K562 (cell line): ENCODE data around the gene SPTLC1. TPM values are rescaled to one million over a fixed set of nuclear protein-coding genes. Genes with fewer than 3 reads are reported as not detected.

Experiments used
- ATAC-seq: fragments of 200-7000 bp; cut with Tn5 transposase; 3 replicates; pipeline ENCODE4 v1.9.1; 2020; ENCODE audit warnings: moderate library complexity
- BruUV-seq: library from RNA; stranded (reverse); fragments of 400-500 nt; replicated peaks from 2 replicates; lab custom pipeline; 2021; lab: Mats Ljungman, UMichigan
- CTCF ChIA-PET: fragments of 300-600 bp; formaldehyde crosslinking; extraction: SDS; loops from one replicate; lab custom pipeline; 2021; ENCODE audit warnings: low intra/inter-chr PET ratio; lab: Yijun Ruan, JAX
- POLR2A ChIA-PET: fragments of 300-600, 350-650 bp; sonication (Branson Sonifier 250); formaldehyde crosslinking; extraction: SDS; loops from one replicate; lab custom pipeline; 2021; ENCODE audit warnings: antibody characterized with exemption, inconsistent platforms; lab: Yijun Ruan, JAX
- DNase-seq, 4 experiments: peaks; one replicate each; pipeline versions ENCODE4 v3.0.0 to v3.0.0-alpha.2; 2011 to 2018; ENCODE audit warnings: low spot score in 3 of 4, mixed read lengths in 3 of 4; ENCODE audit errors: extremely low read depth in 1 of 4
- FAIRE-seq: peaks from 2 replicates; lab custom pipeline; 2011; peaks lifted over from hg19 to GRCh38; lab: Jason Lieb, UNC
- H2AFZ ChIP-seq: 2 replicates; pipeline ENCODE4 v1.6.0; 2011; ENCODE audit warnings: low read depth, low read length, control low read depth, inconsistent platforms
- H3K27ac ChIP-seq: fragments of 200-600 bp; 3 replicates; pipeline ENCODE4 v1.8.0; 2011; ENCODE audit warnings: low read depth, mild to moderate bottlenecking, control low read depth, inconsistent platforms, low read length, moderate library complexity, mixed read lengths; ENCODE audit errors: extremely low read depth
- H3K27me3 ChIP-seq, 2 experiments: fragments of 300-600 bp in 1 of 2; 2 replicates in 1 of 2; 3 replicates in 1 of 2; pipeline versions ENCODE4 v1.6.0 to v1.8.0; 2011; ENCODE audit warnings: inconsistent platforms in 2 of 2, low read length in 2 of 2, mild to moderate bottlenecking in 1 of 2, mixed read lengths in 1 of 2, moderate library complexity in 1 of 2; ENCODE audit not compliant: control insufficient read depth in 2 of 2, insufficient read depth in 2 of 2
- H3K36me3 ChIP-seq: fragments of 300-600 bp; 3 replicates; pipeline ENCODE4 v1.8.0; 2011; ENCODE audit warnings: mild to moderate bottlenecking, low read length, inconsistent platforms; ENCODE audit not compliant: control insufficient read depth, insufficient read depth
- H3K4me1 ChIP-seq, 2 experiments: fragments of 200-600 bp in 1 of 2; replicated peaks in 1 of 2; 2 replicates in 1 of 2; 3 replicates in 1 of 2; pipeline versions ENCODE4 v1.5.1 to v1.8.0; 2011; ENCODE audit warnings: inconsistent platforms in 2 of 2, low read length in 2 of 2, mild to moderate bottlenecking in 1 of 2, mixed read lengths in 1 of 2, moderate library complexity in 1 of 2; ENCODE audit not compliant: control insufficient read depth in 2 of 2, insufficient read depth in 2 of 2
- H3K4me2 ChIP-seq: 2 replicates; pipeline ENCODE4 v1.6.1; 2011; ENCODE audit warnings: low read length, control low read depth, inconsistent platforms, mixed read lengths; ENCODE audit not compliant: insufficient read depth
- H3K4me3 ChIP-seq: fragments of 200-600 bp; sonication (generic), shearing (Covaris generic); 2 replicates; pipeline ENCODE4 v1.5.1; 2016; ENCODE audit warnings: control low read depth, inconsistent platforms
- H3K79me2 ChIP-seq: fragments of 200-600 bp; 3 replicates; pipeline ENCODE4 v1.8.0; 2011; ENCODE audit warnings: low read length, inconsistent platforms; ENCODE audit not compliant: control insufficient read depth, insufficient read depth
- H3K9ac ChIP-seq, 2 experiments: 2 replicates each; pipeline versions ENCODE4 v1.6.0 to v1.6.1; 2011; ENCODE audit warnings: low read depth in 2 of 2, low read length in 2 of 2, control low read depth in 1 of 2, inconsistent platforms in 1 of 2, mild to moderate bottlenecking in 1 of 2, mixed read lengths in 1 of 2; ENCODE audit not compliant: insufficient read depth in 1 of 2
- H3K9me1 ChIP-seq: one replicate; pipeline ENCODE4 v1.6.0; 2011; ENCODE audit warnings: inconsistent platforms, mild to moderate bottlenecking, low read length, moderate library complexity; ENCODE audit not compliant: control insufficient read depth, insufficient read depth
- H3K9me3 ChIP-seq: replicated peaks from 2 replicates; pipeline ENCODE4 v1.5.1; 2011; ENCODE audit warnings: low read depth, low read length, inconsistent platforms; ENCODE audit not compliant: control insufficient read depth, insufficient read depth
- H4K20me1 ChIP-seq: replicated peaks from 2 replicates; pipeline ENCODE4 v1.6.1; 2011; ENCODE audit warnings: low read length, inconsistent platforms, mixed read lengths; ENCODE audit not compliant: control insufficient read depth, insufficient read depth
- CBFA2T2 ChIP-seq: fragments of 450-650 bp; conservative IDR thresholded peaks from 2 replicates; pipeline ENCODE4 v1.6.1; 2017; ENCODE audit warnings: mild to moderate bottlenecking
- CBX5 ChIP-seq: IDR thresholded peaks from 2 replicates; pipeline ENCODE4 v1.6.1; 2014; ENCODE audit warnings: low read depth, borderline replicate concordance
- MAZ ChIP-seq, 2 experiments: fragments of 450-650 bp in 1 of 2; sonication (generic) in 1 of 2; formaldehyde crosslinking; IDR thresholded peaks in 1 of 2; conservative IDR thresholded peaks in 1 of 2; 2 replicates each; pipeline versions ENCODE4 v1.4.0 to v1.5.0; 2020; ENCODE audit warnings: mild to moderate bottlenecking in 1 of 2, missing genetic modification reagents in 1 of 2
- NR3C1 ChIP-seq: sonication (generic); formaldehyde crosslinking; IDR thresholded peaks from 2 replicates; pipeline ENCODE4 v1.8.1; 2022; ENCODE audit warnings: missing genetic modification reagents
- RFX5 ChIP-seq: IDR thresholded peaks from 2 replicates; pipeline ENCODE4 v1.6.1; 2011; ENCODE audit warnings: low read depth, mild to moderate bottlenecking, improper control_type of control experiment, low read length
- SMARCA5 ChIP-seq: fragments of 450-650 bp; IDR thresholded peaks from 2 replicates; pipeline ENCODE4 v1.6.1; 2016
- SRSF3 ChIP-seq: fragments of 200-400 bp; formaldehyde crosslinking; IDR thresholded peaks from 2 replicates; pipeline ENCODE4 v1.6.1; 2016; ENCODE audit warnings: mild to moderate bottlenecking, low read length, moderate library complexity; ENCODE audit not compliant: insufficient read depth
- TBP ChIP-seq: optimal IDR thresholded peaks from 2 replicates; pipeline ENCODE3; 2011; ENCODE audit warnings: low read depth, low read length, improper control_type of control experiment
- ZNF23 ChIP-seq: fragments of 250-450 bp; sonication (Bioruptor Pico); IDR thresholded peaks from 2 replicates; pipeline ENCODE4 v1.4.0; 2020; ENCODE audit warnings: mild to moderate bottlenecking
- WGBS: fragments of 100-300 bp; shearing (Covaris generic); methylation state at CpG from one replicate; pipeline ENCODE4 v1.1.6; 2016; ENCODE audit warnings: low coverage, mixed read lengths; ENCODE audit not compliant: insufficient coverage; ENCODE audit errors: missing lambda C conversion rate; 5-methylcytosine and 5-hydroxymethylcytosine counted together
- in situ Hi-C: fragments of 300-500 bp; cut with MboI; formaldehyde crosslinking; loops from 4 replicates; pipeline ENCODE4 v1.15.0; 2018; ENCODE audit warnings: inconsistent platforms, mixed read lengths
- intact Hi-C: fragments of 100-400 bp; cut with micrococcal nuclease; formaldehyde crosslinking; loops from 2 replicates; pipeline ENCODE4 v1.14.2; 2022
- polyA plus RNA-seq, 8 experiments: library from polyadenylated mRNA; depleted of rRNA in 4 of 8; stranded (reverse) in 5 of 8; unstranded in 3 of 8; fragments of >200 nt; fragmentation: Nextera tagmentation in 2 of 8; fragmentation: Illumina TruSeq in 1 of 8; extraction: Ambion mirVana in 2 of 8; extraction: Trizol in 1 of 8; gene quantifications; 2 replicates each; pipeline versions ENCODE4 v1.2.1 to v1.2.3, GENCODE V29; 2011 to 2014; ENCODE audit warnings: inconsistent platforms in 1 of 8, missing spikeins in 1 of 8
- total RNA-seq, 7 experiments: library from RNA; depleted of rRNA in 6 of 7; stranded (reverse); fragments of >200 nt in 6 of 7; fragmentation: Illumina TruSeq in 2 of 7; extraction: Trizol in 2 of 7; gene quantifications; 2 replicates each; pipeline versions ENCODE4 v1.2.1 to v1.2.3, GENCODE V29; 2011 to 2021; ENCODE audit warnings: low replicate concordance in 1 of 7
- TF ChIP-seq, protein P1 (sequence below): sonication (generic); formaldehyde crosslinking; IDR thresholded peaks from 2 replicates; pipeline ENCODE4 v1.8.1; 2023; ENCODE audit warnings: missing genetic modification reagents, mild to moderate bottlenecking, borderline replicate concordance
- TF ChIP-seq, protein P2 (sequence below): sonication (generic); formaldehyde crosslinking; IDR thresholded peaks from 2 replicates; pipeline ENCODE4 v1.8.0; 2023; ENCODE audit warnings: mild to moderate bottlenecking, missing genetic modification reagents
- TF ChIP-seq, protein P3 (sequence below): fragments of 150-350 bp; conservative IDR thresholded peaks from 2 replicates; pipeline ENCODE4 v1.6.1; 2014; ENCODE audit warnings: low read length

SPTLC1 gene
- total and polyA plus RNA-seq, 9 of the 15 experiments (the other 6 are each of a cell fraction or from before 2014, with no cell fraction given), result 58.8 to 125 (median 84.5) TPM

DNA sequence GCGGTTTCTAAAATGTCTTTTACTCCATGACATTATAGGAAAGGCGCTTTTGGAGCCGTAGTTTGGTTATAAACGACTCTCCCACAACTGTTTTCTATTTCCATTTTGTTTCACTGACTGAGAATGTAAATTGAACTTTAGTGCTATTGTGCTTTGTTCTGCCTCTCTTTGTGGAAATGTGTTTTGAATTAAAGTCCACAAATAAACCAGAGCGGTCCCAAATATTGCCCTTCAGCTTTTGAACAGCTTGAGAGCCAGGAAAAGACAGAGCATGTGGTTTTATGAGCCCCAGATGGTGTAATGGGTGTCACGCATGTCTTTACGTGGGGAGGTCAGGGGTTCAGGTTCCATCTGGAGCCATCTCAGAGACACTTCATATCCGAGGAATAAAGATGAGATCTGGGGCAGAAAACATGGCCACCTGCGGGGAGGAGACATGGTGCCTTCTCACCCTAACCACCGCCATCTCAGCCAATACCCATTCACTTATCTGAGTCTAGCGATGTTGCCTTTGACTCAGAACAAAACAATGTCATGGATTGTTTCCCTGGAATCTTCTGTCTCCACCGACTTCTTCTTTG is 122.7 kb downstream of the SPTLC1 start:
- DNase-seq (peak in 3 of 4 experiments; percentile 19 to 26 (median 24)), FAIRE-seq (peak; percentile 48), ATAC-seq (no peak)
- Histone ChIP-seq H3K27ac (no peak overlapping the region), H2AFZ (no peak overlapping the region), H3K36me3 (no peaks in the 10 kb centered on the region), H3K4me1 (no peaks in the 10 kb centered on the region; a peak in 2 of 5 replicates), H3K27me3 (peaks cover 15 to 21% of the 10 kb centered on the region in 2 experiments; a peak in 4 of 5 replicates), H3K9me3 (no peaks in the 10 kb centered on the region), H3K9ac (no peak overlapping the region), H3K4me2 (no peak overlapping the region), H3K4me3 (no peak overlapping the region), H3K9me1 (no peaks in the 10 kb centered on the region), H3K79me2 (no peaks in the 10 kb centered on the region), H4K20me1 (no peaks in the 10 kb centered on the region)
- CTCF ChIA-PET, result no interaction called here
- BruUV-seq, result no TSS peak
- POLR2A ChIA-PET, result interaction anchor here (1.2 kb wide), 1 partner anchor 66 kb away, joined by 3 read pairs; no protein-coding TSS in a partner anchor
- 2% methylated on average over 12 of the region's 12 CpGs for WGBS
- in situ Hi-C loops (loop anchor here (25.0 kb wide), 1 partner anchor 1080 kb away; no protein-coding TSS in a partner anchor), intact Hi-C loops (no loop called here)
- TF ChIP-seq TBP (no peak), CBFA2T2 (0 out of 2 replicates have a peak, but pooled peaks have one; percentile 5), MAZ (CRISPR knock-in tag; conservative IDR thresholded peaks at IDR 0.05 in 1 of 2, IDR thresholded peaks at IDR 0.05 in 1 of 2) (0 out of 4 replicates have a peak, but pooled peaks of 1 of the 2 experiments have one; percentile 20), SMARCA5 (no peak), CBX5 (no peak), NR3C1 (CRISPR knock-in tag) (no peak), RFX5 (no peak), SRSF3 (no peak), ZNF23 (CRISPR knock-in tag) (no peak)
- TF ChIP-seq, protein P1, sequence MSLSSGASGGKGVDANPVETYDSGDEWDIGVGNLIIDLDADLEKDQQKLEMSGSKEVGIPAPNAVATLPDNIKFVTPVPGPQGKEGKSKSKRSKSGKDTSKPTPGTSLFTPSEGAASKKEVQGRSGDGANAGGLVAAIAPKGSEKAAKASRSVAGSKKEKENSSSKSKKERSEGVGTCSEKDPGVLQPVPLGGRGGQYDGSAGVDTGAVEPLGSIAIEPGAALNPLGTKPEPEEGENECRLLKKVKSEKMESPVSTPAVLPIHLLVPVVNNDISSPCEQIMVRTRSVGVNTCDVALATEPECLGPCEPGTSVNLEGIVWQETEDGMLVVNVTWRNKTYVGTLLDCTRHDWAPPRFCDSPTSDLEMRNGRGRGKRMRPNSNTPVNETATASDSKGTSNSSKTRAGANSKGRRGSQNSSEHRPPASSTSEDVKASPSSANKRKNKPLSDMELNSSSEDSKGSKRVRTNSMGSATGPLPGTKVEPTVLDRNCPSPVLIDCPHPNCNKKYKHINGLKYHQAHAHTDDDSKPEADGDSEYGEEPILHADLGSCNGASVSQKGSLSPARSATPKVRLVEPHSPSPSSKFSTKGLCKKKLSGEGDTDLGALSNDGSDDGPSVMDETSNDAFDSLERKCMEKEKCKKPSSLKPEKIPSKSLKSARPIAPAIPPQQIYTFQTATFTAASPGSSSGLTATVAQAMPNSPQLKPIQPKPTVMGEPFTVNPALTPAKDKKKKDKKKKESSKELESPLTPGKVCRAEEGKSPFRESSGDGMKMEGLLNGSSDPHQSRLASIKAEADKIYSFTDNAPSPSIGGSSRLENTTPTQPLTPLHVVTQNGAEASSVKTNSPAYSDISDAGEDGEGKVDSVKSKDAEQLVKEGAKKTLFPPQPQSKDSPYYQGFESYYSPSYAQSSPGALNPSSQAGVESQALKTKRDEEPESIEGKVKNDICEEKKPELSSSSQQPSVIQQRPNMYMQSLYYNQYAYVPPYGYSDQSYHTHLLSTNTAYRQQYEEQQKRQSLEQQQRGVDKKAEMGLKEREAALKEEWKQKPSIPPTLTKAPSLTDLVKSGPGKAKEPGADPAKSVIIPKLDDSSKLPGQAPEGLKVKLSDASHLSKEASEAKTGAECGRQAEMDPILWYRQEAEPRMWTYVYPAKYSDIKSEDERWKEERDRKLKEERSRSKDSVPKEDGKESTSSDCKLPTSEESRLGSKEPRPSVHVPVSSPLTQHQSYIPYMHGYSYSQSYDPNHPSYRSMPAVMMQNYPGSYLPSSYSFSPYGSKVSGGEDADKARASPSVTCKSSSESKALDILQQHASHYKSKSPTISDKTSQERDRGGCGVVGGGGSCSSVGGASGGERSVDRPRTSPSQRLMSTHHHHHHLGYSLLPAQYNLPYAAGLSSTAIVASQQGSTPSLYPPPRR, result no peak
- TF ChIP-seq, protein P2, sequence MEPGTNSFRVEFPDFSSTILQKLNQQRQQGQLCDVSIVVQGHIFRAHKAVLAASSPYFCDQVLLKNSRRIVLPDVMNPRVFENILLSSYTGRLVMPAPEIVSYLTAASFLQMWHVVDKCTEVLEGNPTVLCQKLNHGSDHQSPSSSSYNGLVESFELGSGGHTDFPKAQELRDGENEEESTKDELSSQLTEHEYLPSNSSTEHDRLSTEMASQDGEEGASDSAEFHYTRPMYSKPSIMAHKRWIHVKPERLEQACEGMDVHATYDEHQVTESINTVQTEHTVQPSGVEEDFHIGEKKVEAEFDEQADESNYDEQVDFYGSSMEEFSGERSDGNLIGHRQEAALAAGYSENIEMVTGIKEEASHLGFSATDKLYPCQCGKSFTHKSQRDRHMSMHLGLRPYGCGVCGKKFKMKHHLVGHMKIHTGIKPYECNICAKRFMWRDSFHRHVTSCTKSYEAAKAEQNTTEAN, result no peak
- TF ChIP-seq, protein P3, sequence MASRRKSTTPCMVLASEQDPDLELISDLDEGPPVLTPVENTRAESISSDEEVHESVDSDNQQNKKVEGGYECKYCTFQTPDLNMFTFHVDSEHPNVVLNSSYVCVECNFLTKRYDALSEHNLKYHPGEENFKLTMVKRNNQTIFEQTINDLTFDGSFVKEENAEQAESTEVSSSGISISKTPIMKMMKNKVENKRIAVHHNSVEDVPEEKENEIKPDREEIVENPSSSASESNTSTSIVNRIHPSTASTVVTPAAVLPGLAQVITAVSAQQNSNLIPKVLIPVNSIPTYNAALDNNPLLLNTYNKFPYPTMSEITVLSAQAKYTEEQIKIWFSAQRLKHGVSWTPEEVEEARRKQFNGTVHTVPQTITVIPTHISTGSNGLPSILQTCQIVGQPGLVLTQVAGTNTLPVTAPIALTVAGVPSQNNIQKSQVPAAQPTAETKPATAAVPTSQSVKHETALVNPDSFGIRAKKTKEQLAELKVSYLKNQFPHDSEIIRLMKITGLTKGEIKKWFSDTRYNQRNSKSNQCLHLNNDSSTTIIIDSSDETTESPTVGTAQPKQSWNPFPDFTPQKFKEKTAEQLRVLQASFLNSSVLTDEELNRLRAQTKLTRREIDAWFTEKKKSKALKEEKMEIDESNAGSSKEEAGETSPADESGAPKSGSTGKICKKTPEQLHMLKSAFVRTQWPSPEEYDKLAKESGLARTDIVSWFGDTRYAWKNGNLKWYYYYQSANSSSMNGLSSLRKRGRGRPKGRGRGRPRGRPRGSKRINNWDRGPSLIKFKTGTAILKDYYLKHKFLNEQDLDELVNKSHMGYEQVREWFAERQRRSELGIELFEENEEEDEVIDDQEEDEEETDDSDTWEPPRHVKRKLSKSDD, result no peak
